ENCODE data around the gene RASGEF1C.

GRCh38 chr5:180140079-180140554 is 68.9 kb downstream of the RASGEF1C start:
- no peak for TF ChIP-seq CTCF (tag by site-specific recombination; IDR thresholded peaks at IDR 0.05)
- no peak for TF ChIP-seq YY1 (tag by site-specific recombination; IDR thresholded peaks at IDR 0.05)
- no peak for TF ChIP-seq REST (tag by site-specific recombination; IDR thresholded peaks at IDR 0.05)
- no peak for TF ChIP-seq ZNF394 (tag by site-specific recombination; IDR thresholded peaks at IDR 0.05; ENCODE audit: borderline replicate concordance)
- no peak for TF ChIP-seq ZNF561 (tag by site-specific recombination; IDR thresholded peaks at IDR 0.05; ENCODE audit: borderline replicate concordance)
- TF ChIP-seq ZNF350 (tag by site-specific recombination; IDR thresholded peaks at IDR 0.05), result no peak
- TF ChIP-seq ZNF121 (tag by site-specific recombination; IDR thresholded peaks at IDR 0.05), result no peak
- TF ChIP-seq ZNF184 (tag by site-specific recombination; IDR thresholded peaks at IDR 0.05), result no peak
- no peak for TF ChIP-seq ZNF555 (tag by site-specific recombination; conservative IDR thresholded peaks at IDR 0.05)
- no peak for TF ChIP-seq IKZF3 (tag by site-specific recombination; IDR thresholded peaks at IDR 0.05)
- TF ChIP-seq ZNF157 (tag by site-specific recombination; IDR thresholded peaks at IDR 0.05), result no peak
